Lower leg skin (tissue), 3 donors: Measurements from ENCODE around the gene ERC2.

Source experiments
- POLR2A ChIP-seq, 2 donors: fragments of 450-650 bp; IDR thresholded peaks; one replicate each; pipeline ENCODE4 v1.6.1; 2016 to 2017; ENCODE audit warnings: antibody characterized with exemption in 2 of 2, mild to moderate bottlenecking in 1 of 2, moderate library complexity in 1 of 2
- TF ChIP-seq, protein P1 (sequence below), 3 donors: fragments of 450-650 bp; IDR thresholded peaks; one replicate each; pipeline ENCODE4 v1.5.1; 2016; ENCODE audit warnings: antibody characterized with exemption in 3 of 3, mild to moderate bottlenecking in 3 of 3, moderate library complexity in 2 of 3

DNA sequence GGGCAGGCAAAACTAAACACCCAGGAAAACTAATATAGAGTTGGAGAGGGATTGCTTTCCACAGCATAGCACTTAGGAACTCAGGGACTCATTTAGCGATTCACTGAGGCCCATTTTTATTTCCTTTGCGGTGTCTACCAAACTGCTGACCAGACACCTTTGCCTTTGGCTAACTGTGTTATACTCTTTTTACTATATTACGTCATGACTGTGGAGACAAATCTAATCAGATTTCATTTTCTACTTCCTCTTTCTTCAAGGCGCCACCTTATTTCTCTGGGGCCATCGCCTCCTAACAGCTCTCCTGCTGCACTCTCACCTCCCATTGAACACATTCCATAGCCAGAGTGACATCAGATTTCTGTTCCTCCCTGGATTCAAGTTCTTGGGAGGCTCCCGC lies 765.4 kb downstream of the ERC2 start:
- TF ChIP-seq, protein P1, sequence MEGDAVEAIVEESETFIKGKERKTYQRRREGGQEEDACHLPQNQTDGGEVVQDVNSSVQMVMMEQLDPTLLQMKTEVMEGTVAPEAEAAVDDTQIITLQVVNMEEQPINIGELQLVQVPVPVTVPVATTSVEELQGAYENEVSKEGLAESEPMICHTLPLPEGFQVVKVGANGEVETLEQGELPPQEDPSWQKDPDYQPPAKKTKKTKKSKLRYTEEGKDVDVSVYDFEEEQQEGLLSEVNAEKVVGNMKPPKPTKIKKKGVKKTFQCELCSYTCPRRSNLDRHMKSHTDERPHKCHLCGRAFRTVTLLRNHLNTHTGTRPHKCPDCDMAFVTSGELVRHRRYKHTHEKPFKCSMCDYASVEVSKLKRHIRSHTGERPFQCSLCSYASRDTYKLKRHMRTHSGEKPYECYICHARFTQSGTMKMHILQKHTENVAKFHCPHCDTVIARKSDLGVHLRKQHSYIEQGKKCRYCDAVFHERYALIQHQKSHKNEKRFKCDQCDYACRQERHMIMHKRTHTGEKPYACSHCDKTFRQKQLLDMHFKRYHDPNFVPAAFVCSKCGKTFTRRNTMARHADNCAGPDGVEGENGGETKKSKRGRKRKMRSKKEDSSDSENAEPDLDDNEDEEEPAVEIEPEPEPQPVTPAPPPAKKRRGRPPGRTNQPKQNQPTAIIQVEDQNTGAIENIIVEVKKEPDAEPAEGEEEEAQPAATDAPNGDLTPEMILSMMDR (IDR thresholded peaks at IDR 0.05): no peak
- TF ChIP-seq POLR2A (IDR thresholded peaks at IDR 0.05): no peak
